HEK293 (cell line): ENCODE results near the gene ATP1A3.

Experiments
- SP2 ChIP-seq: fragments of 450-650 bp; formaldehyde crosslinking; IDR thresholded peaks from 2 replicates; pipeline ENCODE4 v1.5.1; 2016; ENCODE audit warnings: missing biosample characterization, missing genetic modification characterization
- TF ChIP-seq, protein P1 (sequence below): fragments of 450-650 bp; formaldehyde crosslinking; IDR thresholded peaks from 2 replicates; pipeline ENCODE4 v1.5.1; 2016; ENCODE audit warnings: missing biosample characterization, missing genetic modification characterization
- TF ChIP-seq, protein P2 (sequence below): fragments of 450-650 bp; formaldehyde crosslinking; IDR thresholded peaks from 2 replicates; pipeline ENCODE4 v1.5.1; 2017; ENCODE audit warnings: missing biosample characterization, mild to moderate bottlenecking, missing genetic modification characterization, moderate library complexity

DNA sequence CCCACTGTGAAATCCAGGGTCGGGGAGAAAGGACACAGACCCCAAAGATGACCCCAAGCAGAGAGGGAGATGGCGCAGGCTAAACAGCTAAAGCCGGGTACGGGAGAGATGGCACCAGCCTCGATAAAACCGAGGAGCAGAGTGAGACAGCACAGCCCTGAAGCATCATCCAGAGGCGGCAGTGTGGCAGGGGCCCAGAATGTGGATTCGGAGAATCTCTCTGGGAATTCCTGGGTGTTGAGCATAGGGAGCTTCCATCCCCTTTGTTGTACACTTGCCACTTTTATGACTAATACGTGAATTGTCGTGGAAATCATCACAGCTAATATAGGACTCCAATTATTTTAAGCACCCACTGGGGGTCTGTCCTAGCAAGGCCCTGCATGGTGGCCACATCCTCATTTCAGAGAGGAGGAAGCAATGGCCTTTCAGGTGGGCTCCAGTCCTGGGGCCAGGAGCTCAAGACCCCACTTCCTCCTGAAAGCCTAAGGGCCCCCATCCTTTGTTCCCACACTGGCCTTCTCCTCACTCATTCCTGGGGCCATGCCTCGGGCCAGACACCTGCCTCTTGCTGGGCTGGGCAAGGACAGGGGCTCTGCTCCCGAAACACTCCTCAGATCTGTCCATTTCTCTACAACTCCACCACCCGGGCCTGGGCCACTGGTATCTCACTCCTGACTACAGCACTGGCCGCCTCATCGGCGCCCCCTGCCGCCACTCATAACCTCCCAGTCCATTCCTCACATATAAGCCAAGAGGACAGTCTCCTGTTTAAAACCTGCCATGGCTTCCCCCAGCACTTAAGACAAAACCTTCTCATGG, 29.3 kb upstream of the ATP1A3 start:
- no peak for TF ChIP-seq SP2 (tag by site-specific recombination)
- TF ChIP-seq, protein P1, sequence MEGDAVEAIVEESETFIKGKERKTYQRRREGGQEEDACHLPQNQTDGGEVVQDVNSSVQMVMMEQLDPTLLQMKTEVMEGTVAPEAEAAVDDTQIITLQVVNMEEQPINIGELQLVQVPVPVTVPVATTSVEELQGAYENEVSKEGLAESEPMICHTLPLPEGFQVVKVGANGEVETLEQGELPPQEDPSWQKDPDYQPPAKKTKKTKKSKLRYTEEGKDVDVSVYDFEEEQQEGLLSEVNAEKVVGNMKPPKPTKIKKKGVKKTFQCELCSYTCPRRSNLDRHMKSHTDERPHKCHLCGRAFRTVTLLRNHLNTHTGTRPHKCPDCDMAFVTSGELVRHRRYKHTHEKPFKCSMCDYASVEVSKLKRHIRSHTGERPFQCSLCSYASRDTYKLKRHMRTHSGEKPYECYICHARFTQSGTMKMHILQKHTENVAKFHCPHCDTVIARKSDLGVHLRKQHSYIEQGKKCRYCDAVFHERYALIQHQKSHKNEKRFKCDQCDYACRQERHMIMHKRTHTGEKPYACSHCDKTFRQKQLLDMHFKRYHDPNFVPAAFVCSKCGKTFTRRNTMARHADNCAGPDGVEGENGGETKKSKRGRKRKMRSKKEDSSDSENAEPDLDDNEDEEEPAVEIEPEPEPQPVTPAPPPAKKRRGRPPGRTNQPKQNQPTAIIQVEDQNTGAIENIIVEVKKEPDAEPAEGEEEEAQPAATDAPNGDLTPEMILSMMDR: peak; percentile 84
- TF ChIP-seq, protein P2, sequence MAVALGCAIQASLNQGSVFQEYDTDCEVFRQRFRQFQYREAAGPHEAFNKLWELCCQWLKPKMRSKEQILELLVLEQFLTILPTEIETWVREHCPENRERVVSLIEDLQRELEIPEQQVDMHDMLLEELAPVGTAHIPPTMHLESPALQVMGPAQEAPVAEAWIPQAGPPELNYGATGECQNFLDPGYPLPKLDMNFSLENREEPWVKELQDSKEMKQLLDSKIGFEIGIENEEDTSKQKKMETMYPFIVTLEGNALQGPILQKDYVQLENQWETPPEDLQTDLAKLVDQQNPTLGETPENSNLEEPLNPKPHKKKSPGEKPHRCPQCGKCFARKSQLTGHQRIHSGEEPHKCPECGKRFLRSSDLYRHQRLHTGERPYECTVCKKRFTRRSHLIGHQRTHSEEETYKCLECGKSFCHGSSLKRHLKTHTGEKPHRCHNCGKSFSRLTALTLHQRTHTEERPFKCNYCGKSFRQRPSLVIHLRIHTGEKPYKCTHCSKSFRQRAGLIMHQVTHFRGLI (tag by site-specific recombination): no peak
